Stimulated activated naive CD8-positive, alpha-beta T cell treated with anti-CD3 and anti-CD28 coated beads, Interleukin-15, Interleukin-2, amounts not matched to agents 100 ng/mL and 50 ng/mL, for 24 hours (primary cell): ENCODE data around the gene CUL9.

Experiments used
- H3K27ac Mint-ChIP-seq: one replicate; pipeline ENCODE4 v1.8.0; 2021; ENCODE audit warnings: mild to moderate bottlenecking, mixed read lengths
- H3K27me3 Mint-ChIP-seq: one replicate; pipeline ENCODE4 v1.8.0; 2021; ENCODE audit warnings: mixed read lengths
- H3K36me3 Mint-ChIP-seq: one replicate; pipeline ENCODE4 v1.8.0; 2021; ENCODE audit warnings: low read depth, mixed read lengths
- H3K4me1 Mint-ChIP-seq: one replicate; pipeline ENCODE4 v1.8.0; 2021; ENCODE audit warnings: low read depth, mixed read lengths
- H3K4me3 Mint-ChIP-seq: one replicate; pipeline ENCODE4 v1.8.0; 2021; ENCODE audit warnings: mild to moderate bottlenecking, mixed read lengths
- H3K9me3 Mint-ChIP-seq: one replicate; pipeline ENCODE4 v1.8.0; 2021; ENCODE audit warnings: mixed read lengths

CUL9 gene

DNA sequence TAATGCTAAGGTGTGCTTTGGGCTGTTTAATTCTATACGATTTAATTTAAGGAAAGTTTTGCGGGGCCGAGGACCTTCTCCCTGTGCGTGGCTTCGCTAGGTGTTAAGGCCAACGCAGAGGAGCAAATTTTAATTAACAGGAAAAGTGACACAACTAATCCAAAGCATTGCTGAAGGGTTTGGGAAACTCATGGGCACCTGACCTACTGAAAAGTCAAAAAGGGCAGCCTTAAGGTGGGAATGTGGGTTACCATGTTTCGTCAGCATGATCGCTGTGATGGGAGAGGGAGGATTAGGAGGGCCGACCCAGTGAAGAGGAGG lies 415 bp upstream of the CUL9 start:
- peak overlapping the region; percentile 99 for H3K4me3 Mint-ChIP-seq
- peaks cover 46% of the 10 kb centered on the region for H3K4me1 Mint-ChIP-seq
- no peaks in the 10 kb centered on the region for H3K9me3 Mint-ChIP-seq
- H3K27ac Mint-ChIP-seq: peak overlapping the region; percentile 96
- H3K27me3 Mint-ChIP-seq: no peaks in the 10 kb centered on the region
- peaks cover 35% of the 10 kb centered on the region for H3K36me3 Mint-ChIP-seq

DNA sequence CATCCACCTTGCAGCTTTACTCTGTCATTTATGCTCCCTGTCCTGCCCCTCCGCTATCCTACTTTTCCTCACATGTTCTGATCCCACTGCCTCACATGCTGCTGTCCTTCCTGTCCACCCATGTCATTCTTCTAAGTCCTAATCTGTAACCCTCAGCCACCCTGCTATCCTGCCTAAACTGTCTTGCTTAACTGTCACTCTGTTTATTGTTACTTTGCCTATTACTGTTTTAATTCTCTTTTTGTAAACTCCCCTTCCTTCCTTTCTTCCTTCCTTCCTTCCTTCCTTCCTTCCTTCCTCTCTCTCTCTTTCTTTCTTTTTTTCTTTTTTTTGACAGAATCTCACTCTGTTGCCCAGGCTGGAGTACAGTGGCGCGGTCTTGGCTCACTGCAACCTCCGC lies 1.4 kb downstream of the CUL9 start:
- H3K27me3 Mint-ChIP-seq: no peaks in the 10 kb centered on the region
- peaks cover 46% of the 10 kb centered on the region for H3K4me1 Mint-ChIP-seq
- H3K36me3 Mint-ChIP-seq: peaks cover 32% of the 10 kb centered on the region
- H3K4me3 Mint-ChIP-seq: peak overlapping the region; percentile 99
- H3K27ac Mint-ChIP-seq: peak overlapping the region; percentile 96
- H3K9me3 Mint-ChIP-seq: no peaks in the 10 kb centered on the region

DNA sequence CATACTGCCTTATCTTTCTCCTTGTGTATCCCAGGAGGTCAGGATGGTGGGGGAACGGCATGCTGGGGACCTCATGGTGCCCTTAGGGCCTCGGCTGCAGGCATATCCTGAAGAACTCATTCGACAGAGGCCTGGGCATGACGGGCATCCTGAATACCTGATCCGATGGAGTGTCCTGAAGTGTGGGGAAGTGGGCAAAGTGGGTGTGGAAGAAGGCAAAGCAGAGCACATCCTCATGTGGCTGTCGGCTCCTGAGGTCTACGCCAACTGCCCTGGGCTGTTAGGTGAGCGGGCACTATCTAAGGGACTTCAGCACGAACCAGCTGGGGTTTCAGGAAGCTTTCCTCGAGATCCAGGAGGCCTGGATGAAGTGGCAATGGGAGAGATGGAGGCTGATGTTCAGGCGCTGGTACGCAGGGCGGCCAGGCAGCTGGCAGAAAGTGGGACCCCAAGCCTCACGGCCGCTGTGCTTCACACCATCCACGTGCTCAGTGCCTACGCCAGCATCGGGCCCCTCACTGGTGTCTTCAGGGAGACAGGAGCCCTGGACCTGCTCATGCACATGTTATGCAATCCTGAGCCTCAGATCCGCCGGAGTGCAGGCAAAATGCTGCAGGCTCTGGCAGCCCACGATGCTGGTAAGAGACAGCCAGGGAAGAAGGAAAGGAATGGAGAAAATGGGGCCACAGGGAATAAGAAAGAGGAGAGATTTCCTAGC lies 2.4 kb downstream of the CUL9 start:
- no peaks in the 10 kb centered on the region for H3K27me3 Mint-ChIP-seq
- H3K27ac Mint-ChIP-seq: peak overlapping the region; percentile 19
- H3K36me3 Mint-ChIP-seq: peaks cover 33% of the 10 kb centered on the region
- H3K4me1 Mint-ChIP-seq: peaks cover 46% of the 10 kb centered on the region
- peak overlapping the region; percentile 18 for H3K4me3 Mint-ChIP-seq
- no peaks in the 10 kb centered on the region for H3K9me3 Mint-ChIP-seq

DNA sequence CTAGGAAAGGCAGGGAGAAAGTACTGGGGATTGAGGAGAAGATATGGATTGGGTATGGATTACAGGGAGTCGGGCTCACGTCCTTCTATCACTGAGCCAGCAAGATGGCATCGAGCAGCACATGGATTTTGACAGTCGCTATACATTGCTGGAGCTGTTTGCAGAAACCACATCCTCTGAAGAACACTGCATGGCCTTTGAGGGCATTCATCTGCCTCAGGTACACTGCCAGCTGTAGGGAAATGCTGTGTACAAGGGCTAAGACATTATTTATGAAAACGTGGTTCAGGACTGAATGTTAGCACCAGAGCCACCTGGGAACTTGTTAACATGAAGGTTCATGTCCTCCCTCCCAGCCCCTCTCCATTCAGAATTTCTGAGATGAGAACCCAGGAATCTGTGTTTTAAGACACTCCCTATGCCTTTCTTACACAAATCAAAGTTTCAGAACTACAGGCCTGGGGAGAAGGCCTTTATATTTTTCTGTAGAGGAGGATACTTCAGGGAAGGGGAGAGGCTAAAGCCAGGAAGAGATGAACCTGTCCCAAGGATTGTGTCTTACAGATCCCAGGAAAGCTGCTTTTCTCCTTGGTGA lies 3.5 kb downstream of the CUL9 start:
- peak overlapping the region; percentile 12 for H3K27ac Mint-ChIP-seq
- no peaks in the 10 kb centered on the region for H3K27me3 Mint-ChIP-seq
- peaks cover 46% of the 10 kb centered on the region for H3K4me1 Mint-ChIP-seq
- peaks cover 33% of the 10 kb centered on the region for H3K36me3 Mint-ChIP-seq
- H3K4me3 Mint-ChIP-seq: peak overlapping the region; percentile 23
- no peaks in the 10 kb centered on the region for H3K9me3 Mint-ChIP-seq

DNA sequence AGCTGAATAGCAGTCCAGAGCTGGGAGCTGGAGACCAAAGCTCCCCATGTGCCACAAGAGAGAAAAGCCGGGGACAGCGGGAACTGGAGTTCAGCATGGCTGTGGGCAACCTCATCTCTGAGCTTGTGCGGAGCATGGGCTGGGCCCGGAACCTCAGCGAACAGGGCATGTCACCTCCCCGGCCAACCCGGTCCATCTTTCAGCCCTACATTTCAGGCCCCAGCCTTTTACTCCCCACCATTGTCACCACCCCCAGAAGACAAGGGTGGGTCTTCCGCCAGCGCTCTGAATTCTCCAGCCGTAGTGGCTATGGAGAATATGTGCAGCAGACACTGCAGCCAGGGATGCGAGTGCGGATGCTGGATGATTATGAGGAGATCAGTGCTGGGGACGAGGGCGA lies 4.0 kb downstream of the CUL9 start:
- no peak overlapping the region for H3K27ac Mint-ChIP-seq
- H3K4me1 Mint-ChIP-seq: peaks cover 43% of the 10 kb centered on the region
- H3K27me3 Mint-ChIP-seq: no peaks in the 10 kb centered on the region
- H3K9me3 Mint-ChIP-seq: no peaks in the 10 kb centered on the region
- no peak overlapping the region for H3K4me3 Mint-ChIP-seq
- H3K36me3 Mint-ChIP-seq: peaks cover 31% of the 10 kb centered on the region

DNA sequence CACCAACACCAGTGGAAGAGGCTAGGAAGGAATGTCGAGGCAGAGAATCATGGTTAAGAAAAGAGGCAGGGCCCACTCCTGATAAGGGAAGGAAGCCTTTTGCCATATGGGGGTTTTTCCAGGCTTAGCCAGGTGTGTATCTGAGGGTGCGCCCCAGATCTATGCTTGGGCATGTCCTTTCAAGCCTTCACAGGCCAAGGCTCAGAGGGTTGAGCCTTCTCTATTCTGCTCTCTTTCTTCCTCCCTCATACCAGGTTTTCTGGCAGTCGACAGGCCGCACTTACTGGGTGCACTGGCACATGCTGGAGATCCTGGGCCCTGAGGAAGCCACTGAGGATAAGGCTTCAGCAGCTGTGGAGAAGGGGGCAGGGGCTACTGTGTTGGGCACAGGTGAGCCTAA lies 4.7 kb downstream of the CUL9 start:
- no peak overlapping the region for H3K27ac Mint-ChIP-seq
- H3K4me3 Mint-ChIP-seq: no peak overlapping the region
- no peaks in the 10 kb centered on the region for H3K27me3 Mint-ChIP-seq
- H3K4me1 Mint-ChIP-seq: peaks cover 36% of the 10 kb centered on the region
- no peaks in the 10 kb centered on the region for H3K9me3 Mint-ChIP-seq
- H3K36me3 Mint-ChIP-seq: peaks cover 24% of the 10 kb centered on the region

DNA sequence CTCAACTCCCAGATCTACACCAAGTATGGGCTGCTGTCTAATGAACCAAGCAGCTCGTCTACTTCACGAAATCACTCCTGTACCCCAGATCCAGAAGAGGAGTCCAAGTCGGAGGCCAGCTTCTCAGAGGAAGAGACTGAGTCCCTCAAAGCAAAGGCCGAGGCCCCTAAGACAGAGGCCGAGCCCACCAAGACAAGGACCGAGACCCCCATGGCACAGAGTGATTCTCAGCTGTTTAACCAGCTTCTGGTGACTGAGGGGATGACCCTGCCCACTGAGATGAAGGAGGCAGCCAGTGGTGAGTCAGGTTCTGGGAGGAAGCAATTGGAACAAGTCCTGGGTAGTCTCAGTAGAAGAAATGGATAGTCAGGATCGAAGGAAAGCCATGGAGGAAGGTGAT lies 5.8 kb downstream of the CUL9 start:
- no peak overlapping the region for H3K27ac Mint-ChIP-seq
- H3K4me3 Mint-ChIP-seq: no peak overlapping the region
- peaks cover 30% of the 10 kb centered on the region for H3K4me1 Mint-ChIP-seq
- no peaks in the 10 kb centered on the region for H3K27me3 Mint-ChIP-seq
- H3K9me3 Mint-ChIP-seq: no peaks in the 10 kb centered on the region
- H3K36me3 Mint-ChIP-seq: peaks cover 26% of the 10 kb centered on the region

DNA sequence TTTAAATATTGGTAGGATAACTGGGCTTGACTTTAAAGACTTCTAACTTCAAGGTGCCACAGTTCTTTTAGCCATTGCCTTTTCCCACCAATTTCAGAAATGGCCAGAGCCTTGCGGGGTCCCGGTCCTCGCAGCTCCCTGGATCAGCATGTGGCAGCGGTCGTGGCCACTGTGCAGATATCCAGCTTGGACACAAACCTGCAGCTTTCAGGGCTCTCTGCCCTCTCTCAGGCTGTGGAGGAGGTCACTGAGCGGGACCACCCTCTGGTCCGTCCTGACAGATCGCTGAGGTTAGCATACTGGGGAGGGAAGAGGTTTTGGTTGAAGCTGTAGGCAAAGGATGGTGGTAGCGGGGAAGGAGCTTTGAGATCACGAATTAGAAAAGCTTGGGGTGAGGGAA lies 6.4 kb downstream of the CUL9 start:
- Mint-ChIP-seq H3K4me3 (no peak overlapping the region), H3K27me3 (no peaks in the 10 kb centered on the region), H3K36me3 (peaks cover 32% of the 10 kb centered on the region), H3K4me1 (peaks cover 24% of the 10 kb centered on the region), H3K27ac (no peak overlapping the region), H3K9me3 (no peaks in the 10 kb centered on the region)

DNA sequence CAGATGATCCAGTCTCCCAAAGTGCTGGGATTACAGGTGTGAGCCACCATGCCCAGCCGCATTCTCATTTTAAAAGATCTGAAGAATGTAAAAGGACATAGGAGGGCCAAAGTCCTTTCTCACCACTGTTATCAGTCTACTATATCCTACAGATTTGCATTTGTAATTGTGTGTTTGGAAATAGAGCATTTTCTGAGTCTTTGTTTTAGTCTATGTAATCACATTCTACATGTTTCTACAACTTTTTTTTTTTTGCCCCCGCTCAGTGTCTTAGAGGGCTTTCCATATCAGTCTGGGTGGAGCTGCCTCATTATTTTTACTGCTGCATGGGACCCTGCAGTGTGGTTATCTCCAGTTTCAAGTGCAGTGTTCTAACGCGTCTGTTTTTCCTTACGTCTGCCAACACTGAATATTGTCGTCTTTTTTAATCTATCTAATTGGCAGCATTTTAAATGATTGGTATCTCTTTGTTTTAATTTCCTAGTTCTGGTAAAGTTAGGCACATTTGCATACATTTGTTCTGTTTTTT lies 7.8 kb downstream of the CUL9 start:
- no peaks in the 10 kb centered on the region for H3K9me3 Mint-ChIP-seq
- peaks cover 10% of the 10 kb centered on the region for H3K4me1 Mint-ChIP-seq

DNA sequence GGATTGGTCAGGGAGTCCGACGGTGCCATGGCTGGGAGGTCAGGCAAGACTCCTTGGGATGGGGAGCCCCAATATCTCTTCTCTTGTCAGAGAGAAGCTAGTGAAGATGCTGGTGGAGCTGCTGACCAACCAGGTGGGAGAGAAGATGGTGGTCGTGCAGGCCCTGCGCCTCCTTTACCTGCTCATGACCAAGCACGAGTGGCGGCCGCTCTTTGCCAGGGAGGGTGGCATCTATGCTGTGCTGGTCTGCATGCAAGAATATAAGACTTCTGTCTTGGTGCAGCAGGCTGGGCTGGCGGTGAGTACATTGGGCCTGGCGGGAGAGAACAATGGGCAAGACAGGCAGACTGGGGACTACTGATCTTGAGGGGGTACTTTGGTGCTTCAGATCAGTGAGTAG lies 10.9 kb downstream of the CUL9 start:
- H3K4me3 Mint-ChIP-seq: no peak overlapping the region
- H3K27ac Mint-ChIP-seq: no peak overlapping the region
- H3K4me1 Mint-ChIP-seq: no peaks in the 10 kb centered on the region
- H3K36me3 Mint-ChIP-seq: peaks cover 54% of the 10 kb centered on the region
- no peaks in the 10 kb centered on the region for H3K27me3 Mint-ChIP-seq
- H3K9me3 Mint-ChIP-seq: no peaks in the 10 kb centered on the region

More for the DNA sequence above, 7.8 kb downstream of the CUL9 start:
- Mint-ChIP-seq H3K27ac (no peak overlapping the region), H3K27me3 (no peaks in the 10 kb centered on the region), H3K36me3 (peaks cover 36% of the 10 kb centered on the region), H3K4me3 (no peak overlapping the region)

DNA sequence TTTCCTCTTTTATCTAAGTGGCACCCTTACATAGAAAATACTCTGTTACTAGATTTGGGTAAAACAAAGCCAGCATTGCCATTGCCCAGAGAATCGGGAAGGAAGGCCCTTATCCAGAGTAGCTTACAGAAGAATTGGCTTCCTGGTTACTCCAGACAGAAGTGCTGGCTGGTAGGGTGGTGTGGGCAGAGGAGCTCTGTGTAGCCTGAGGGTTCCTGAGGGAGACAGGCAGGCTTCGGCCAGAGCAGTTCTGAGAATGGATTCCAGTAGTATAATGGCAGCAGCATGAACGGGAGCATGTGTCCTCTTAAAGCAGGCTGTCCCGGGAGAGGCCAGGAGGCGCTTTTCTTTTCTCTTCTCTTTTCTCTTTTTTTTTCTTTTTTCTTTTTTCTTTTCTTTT lies 11.9 kb downstream of the CUL9 start:
- Mint-ChIP-seq H3K27me3 (no peaks in the 10 kb centered on the region), H3K27ac (no peak overlapping the region), H3K36me3 (peaks cover 44% of the 10 kb centered on the region)

DNA sequence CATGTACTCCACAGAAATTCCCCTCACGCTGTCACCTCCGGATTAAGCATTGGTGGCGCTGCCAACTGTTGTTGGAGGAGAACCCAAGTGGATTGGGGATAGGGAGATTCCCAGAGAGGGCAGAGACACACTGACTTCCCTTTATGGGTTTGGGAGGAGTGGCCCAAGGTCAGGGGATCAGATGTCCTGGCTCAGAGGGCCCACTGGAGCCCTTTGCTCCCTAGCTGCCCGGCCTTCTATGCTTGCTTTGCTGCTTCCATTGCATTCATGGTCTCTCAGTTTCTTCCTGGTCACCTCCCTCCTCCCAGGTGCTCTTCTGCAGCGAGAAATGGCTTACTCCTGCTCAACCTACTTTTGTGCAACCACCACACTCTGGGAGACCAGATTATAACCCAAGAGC lies 14.3 kb downstream of the CUL9 start:
- Mint-ChIP-seq H3K36me3 (peaks cover 58% of the 10 kb centered on the region), H3K9me3 (no peaks in the 10 kb centered on the region), H3K4me3 (no peak overlapping the region), H3K27me3 (no peaks in the 10 kb centered on the region), H3K27ac (no peak overlapping the region), H3K4me1 (no peaks in the 10 kb centered on the region)

More for the DNA sequence above, 11.9 kb downstream of the CUL9 start:
- Mint-ChIP-seq H3K4me3 (no peak overlapping the region), H3K4me1 (no peaks in the 10 kb centered on the region), H3K9me3 (no peaks in the 10 kb centered on the region)

DNA sequence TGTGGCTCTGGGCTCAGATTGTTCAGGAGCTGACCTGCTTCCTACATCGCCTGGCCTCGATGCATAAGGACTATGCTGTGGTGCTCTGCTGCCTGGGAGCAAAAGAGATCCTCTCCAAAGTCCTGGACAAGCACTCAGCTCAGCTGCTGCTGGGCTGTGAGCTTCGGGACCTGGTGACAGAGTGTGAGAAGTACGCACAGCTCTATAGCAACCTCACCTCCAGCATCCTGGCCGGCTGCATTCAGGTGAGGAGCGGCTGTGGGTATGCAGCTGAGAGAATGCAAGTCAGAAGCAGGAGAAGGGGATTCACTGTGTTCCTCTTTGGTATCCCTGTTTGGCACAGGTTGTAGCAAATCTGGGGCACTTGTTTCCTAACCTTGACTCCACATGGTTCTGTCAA lies 17.9 kb downstream of the CUL9 start:
- H3K9me3 Mint-ChIP-seq: no peaks in the 10 kb centered on the region
- no peak overlapping the region for H3K4me3 Mint-ChIP-seq
- H3K36me3 Mint-ChIP-seq: peaks cover 47% of the 10 kb centered on the region
- H3K27ac Mint-ChIP-seq: no peak overlapping the region
- no peaks in the 10 kb centered on the region for H3K4me1 Mint-ChIP-seq
- no peaks in the 10 kb centered on the region for H3K27me3 Mint-ChIP-seq

DNA sequence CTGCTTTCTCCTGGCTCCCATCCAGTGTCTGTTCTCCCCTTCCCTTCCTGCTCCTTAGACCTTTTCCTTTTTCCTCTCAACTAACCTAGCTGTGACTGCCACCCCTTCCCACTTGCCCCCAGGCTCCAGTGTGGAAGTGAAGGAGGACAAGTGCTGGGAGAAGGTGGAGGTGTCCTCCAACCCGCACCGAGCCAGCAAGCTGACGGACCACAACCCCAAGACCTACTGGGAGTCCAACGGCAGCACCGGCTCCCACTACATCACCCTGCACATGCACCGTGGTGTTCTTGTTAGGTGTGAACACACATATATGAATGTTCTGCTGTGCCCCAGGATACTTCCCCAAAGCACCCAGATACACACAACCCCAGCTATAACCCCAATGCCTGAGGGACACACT lies 18.5 kb downstream of the CUL9 start:
- Mint-ChIP-seq H3K36me3 (peaks cover 41% of the 10 kb centered on the region), H3K27ac (no peak overlapping the region), H3K4me1 (no peaks in the 10 kb centered on the region), H3K4me3 (no peak overlapping the region), H3K27me3 (no peaks in the 10 kb centered on the region), H3K9me3 (no peaks in the 10 kb centered on the region)

DNA sequence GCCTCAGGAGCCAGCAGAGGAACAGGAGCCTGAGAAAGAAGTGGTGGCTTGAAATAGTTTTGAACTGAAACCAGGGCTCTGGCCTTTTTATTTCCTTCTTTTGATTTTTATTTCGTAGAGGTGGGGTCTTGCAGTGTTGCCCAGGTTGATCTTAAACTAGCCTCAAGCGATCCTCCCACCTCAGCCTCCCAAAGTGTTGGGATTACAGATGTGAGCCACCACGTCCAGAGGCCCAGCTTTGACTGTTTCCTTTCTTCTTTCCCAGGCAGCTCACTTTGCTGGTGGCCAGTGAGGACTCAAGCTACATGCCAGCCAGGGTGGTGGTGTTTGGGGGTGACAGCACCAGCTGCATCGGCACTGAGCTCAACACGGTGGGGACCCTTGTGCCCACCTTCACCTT lies 20.5 kb downstream of the CUL9 start:
- Mint-ChIP-seq H3K27ac (no peak overlapping the region), H3K4me3 (no peak overlapping the region), H3K27me3 (no peaks in the 10 kb centered on the region), H3K36me3 (peaks cover 40% of the 10 kb centered on the region), H3K9me3 (no peaks in the 10 kb centered on the region), H3K4me1 (no peaks in the 10 kb centered on the region)
